HL-60 (cell line): ENCODE results near the gene RFESD.

ENCODE experiments used
- DNase-seq, 2 experiments: peaks; one replicate each; pipeline ENCODE4 v3.0.0-alpha.2; 2010 to 2020; ENCODE audit warnings: low read depth in 1 of 2, low spot score in 1 of 2
- H3K27ac ChIP-seq: fragments of 250-450 bp; sonication (Bioruptor Pico); replicated peaks from 2 replicates; pipeline ENCODE4 v1.5.1; 2020; ENCODE audit warnings: mild to moderate bottlenecking, moderate library complexity
- H3K27me3 ChIP-seq: fragments of 250-450 bp; sonication (Bioruptor Pico); 2 replicates; pipeline ENCODE4 v1.5.1; 2021; ENCODE audit warnings: mild to moderate bottlenecking, moderate library complexity; ENCODE audit not compliant: insufficient read depth, poor library complexity, severe bottlenecking
- H3K4me3 ChIP-seq: replicated peaks from 2 replicates; pipeline ENCODE4 v1.5.1; 2011; ENCODE audit warnings: mild to moderate bottlenecking, control low read depth, low read length; ENCODE audit not compliant: insufficient read depth
- CTCF ChIP-seq: IDR thresholded peaks from one replicate; pipeline ENCODE4 v1.5.1; 2011; ENCODE audit warnings: low read length, control low read depth, inconsistent platforms; ENCODE audit not compliant: insufficient read depth
- GABPA ChIP-seq: IDR thresholded peaks from 2 replicates; pipeline ENCODE4 v1.6.1; 2012; ENCODE audit warnings: low read depth
- POLR2AphosphoS5 ChIP-seq: IDR thresholded peaks from 2 replicates; pipeline ENCODE4 v1.6.1; 2012; ENCODE audit warnings: low read depth
- REST ChIP-seq: IDR thresholded peaks from 2 replicates; pipeline ENCODE4 v1.6.1; 2012; ENCODE audit warnings: low read depth; ENCODE audit not compliant: insufficient replicate concordance
- SPI1 ChIP-seq: IDR thresholded peaks from 2 replicates; pipeline ENCODE4 v1.6.1; 2012; ENCODE audit warnings: low read depth, mild to moderate bottlenecking, borderline replicate concordance
- long read RNA-seq: library from polyadenylated mRNA; unstranded; transcript quantifications from one replicate; pipeline ENCODE4 v2.0.0, GENCODE V29; 2020

Gene RFESD
- long read RNA-seq, transcript RFESD-202 (6 exons, 2,587 nt), result major isoform, 6 of 14 reads
- long read RNA-seq, partial matches to known transcripts, result 0 of 14 reads
- long read RNA-seq, other reads (novel, unspliced or antisense), result 4 of 14 reads

GRCh38 chr5:95646569-95647431 lies at the start of gene RFESD:
RFESD (plus strand) TSS chr5:95646777; CDS start chr5:95652272, 5,495 bp downstream.
- H3K27me3 ChIP-seq, result no peaks in the 10 kb centered on the region
- H3K4me3 ChIP-seq, result peak within 1 kb of the TSS; percentile 41
- TF ChIP-seq REST, result no peak
- peak; percentile 60; the same call in 1 of the 2 replicates for TF ChIP-seq POLR2AphosphoS5
- TF ChIP-seq CTCF, result no peak
- H3K27ac ChIP-seq, result peak within 1 kb of the TSS; percentile 91
- peak; percentile 73 to 94 for DNase-seq

- no peak overlapping the region for H3K27ac ChIP-seq
- no peak for DNase-seq
- H3K27me3 ChIP-seq, result no peaks in the 10 kb centered on the region
- TF ChIP-seq REST (no peak), CTCF (no peak), SPI1 (no peak), GABPA (no peak), POLR2AphosphoS5 (no peak)
- H3K4me3 ChIP-seq, result no peak overlapping the region
Observed at GRCh38 chr5:95599252-95599651, 47.3 kb upstream of the RFESD start.

- no peak for DNase-seq
Observed at GRCh38 chr5:95600557-95600956, 46.0 kb upstream of the RFESD start.

More at GRCh38 chr5:95600557-95600956, 46.0 kb upstream of the RFESD start:
- H3K27ac ChIP-seq, result no peak overlapping the region
- TF ChIP-seq SPI1 (no peak), GABPA (no peak), CTCF (no peak), REST (no peak), POLR2AphosphoS5 (no peak)
- no peak overlapping the region for H3K4me3 ChIP-seq
- no peaks in the 10 kb centered on the region for H3K27me3 ChIP-seq
